Neural cell (in vitro differentiated cells): Measurements from ENCODE around the gene SPOCD1.

Source experiments
- CTCF ChIP-seq: fragments of 450-650 bp; IDR thresholded peaks from 2 replicates; pipeline ENCODE4 v1.5.1; 2014; ENCODE audit warnings: antibody characterized with exemption, mild to moderate bottlenecking, moderate library complexity; ENCODE audit not compliant: poor library complexity, severe bottlenecking
- POLR2AphosphoS5 ChIP-seq: IDR thresholded peaks from 2 replicates; pipeline ENCODE4 v1.6.1; 2012
- TF ChIP-seq, protein P1 (sequence below): IDR thresholded peaks from 2 replicates; pipeline ENCODE4 v1.6.1; 2012; ENCODE audit warnings: borderline replicate concordance

- TF ChIP-seq CTCF (no peak), POLR2AphosphoS5 (no peak)
- TF ChIP-seq, protein P1, sequence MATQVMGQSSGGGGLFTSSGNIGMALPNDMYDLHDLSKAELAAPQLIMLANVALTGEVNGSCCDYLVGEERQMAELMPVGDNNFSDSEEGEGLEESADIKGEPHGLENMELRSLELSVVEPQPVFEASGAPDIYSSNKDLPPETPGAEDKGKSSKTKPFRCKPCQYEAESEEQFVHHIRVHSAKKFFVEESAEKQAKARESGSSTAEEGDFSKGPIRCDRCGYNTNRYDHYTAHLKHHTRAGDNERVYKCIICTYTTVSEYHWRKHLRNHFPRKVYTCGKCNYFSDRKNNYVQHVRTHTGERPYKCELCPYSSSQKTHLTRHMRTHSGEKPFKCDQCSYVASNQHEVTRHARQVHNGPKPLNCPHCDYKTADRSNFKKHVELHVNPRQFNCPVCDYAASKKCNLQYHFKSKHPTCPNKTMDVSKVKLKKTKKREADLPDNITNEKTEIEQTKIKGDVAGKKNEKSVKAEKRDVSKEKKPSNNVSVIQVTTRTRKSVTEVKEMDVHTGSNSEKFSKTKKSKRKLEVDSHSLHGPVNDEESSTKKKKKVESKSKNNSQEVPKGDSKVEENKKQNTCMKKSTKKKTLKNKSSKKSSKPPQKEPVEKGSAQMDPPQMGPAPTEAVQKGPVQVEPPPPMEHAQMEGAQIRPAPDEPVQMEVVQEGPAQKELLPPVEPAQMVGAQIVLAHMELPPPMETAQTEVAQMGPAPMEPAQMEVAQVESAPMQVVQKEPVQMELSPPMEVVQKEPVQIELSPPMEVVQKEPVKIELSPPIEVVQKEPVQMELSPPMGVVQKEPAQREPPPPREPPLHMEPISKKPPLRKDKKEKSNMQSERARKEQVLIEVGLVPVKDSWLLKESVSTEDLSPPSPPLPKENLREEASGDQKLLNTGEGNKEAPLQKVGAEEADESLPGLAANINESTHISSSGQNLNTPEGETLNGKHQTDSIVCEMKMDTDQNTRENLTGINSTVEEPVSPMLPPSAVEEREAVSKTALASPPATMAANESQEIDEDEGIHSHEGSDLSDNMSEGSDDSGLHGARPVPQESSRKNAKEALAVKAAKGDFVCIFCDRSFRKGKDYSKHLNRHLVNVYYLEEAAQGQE = no peak
These were observed 69.1 kb downstream of the SPOCD1 start for GRCh38 chr1:31746687-31747086.
